GM12891 (cell line): ENCODE measurements around the gene DDIT4L.

ENCODE experiments used
- DNase-seq: peaks from one replicate; pipeline ENCODE4 v3.0.0; 2011; ENCODE audit warnings: low spot score; ENCODE audit not compliant: insufficient read length
- FAIRE-seq: peaks from 2 replicates; lab custom pipeline; 2011; peaks lifted over from hg19 to GRCh38; lab: Jason Lieb, UNC
- PAX5 ChIP-seq: IDR thresholded peaks from 2 replicates; pipeline ENCODE4 v1.6.1; 2011; ENCODE audit warnings: low read length, moderate library complexity, mild to moderate bottlenecking; ENCODE audit not compliant: insufficient read depth, severe bottlenecking
- POLR2A ChIP-seq: IDR thresholded peaks from 2 replicates; pipeline ENCODE4 v1.6.1; 2011; ENCODE audit warnings: low read depth, low read length, control low read depth
- POLR2AphosphoS5 ChIP-seq: IDR thresholded peaks from 2 replicates; pipeline ENCODE4 v1.6.1; 2011; ENCODE audit warnings: low read depth, low read length, control low read depth
- POU2F2 ChIP-seq: IDR thresholded peaks from 2 replicates; pipeline ENCODE4 v1.6.1; 2011; ENCODE audit warnings: low read depth, mild to moderate bottlenecking, control low read depth, low read length, moderate library complexity
- SPI1 ChIP-seq: IDR thresholded peaks from 2 replicates; pipeline ENCODE4 v1.6.1; 2011; ENCODE audit warnings: low read depth, low read length, control low read depth
- TAF1 ChIP-seq: IDR thresholded peaks from 2 replicates; pipeline ENCODE4 v1.6.1; 2011; ENCODE audit warnings: low read depth, low read length, control low read depth

DDIT4L gene

GRCh38 chr4:100169491-100170485 lies 20.5 kb downstream of the DDIT4L start:
- FAIRE-seq (no peak), DNase-seq (no peak)
- TF ChIP-seq TAF1 (no peak), POU2F2 (no peak), SPI1 (no peak), POLR2AphosphoS5 (no peak), POLR2A (no peak), PAX5 (no peak)

GRCh38 chr4:100168521-100168920 lies 21.7 kb downstream of the DDIT4L start:
- DNase-seq (no peak), FAIRE-seq (no peak)
- TF ChIP-seq POU2F2 (no peak), SPI1 (no peak), PAX5 (no peak), POLR2AphosphoS5 (no peak), POLR2A (no peak), TAF1 (no peak)

GRCh38 chr4:100166297-100167039 lies 23.8 kb downstream of the DDIT4L start:
- TF ChIP-seq PAX5 (no peak), POLR2A (no peak), SPI1 (no peak), POU2F2 (no peak), TAF1 (no peak), POLR2AphosphoS5 (no peak)
- FAIRE-seq, result no peak
- no peak for DNase-seq

- DNase-seq (no peak), FAIRE-seq (no peak)
- TF ChIP-seq TAF1, result no peak
Observed at GRCh38 chr4:100165809-100166208, 24.5 kb downstream of the DDIT4L start.

- no peak for DNase-seq
- no peak for FAIRE-seq
- TF ChIP-seq SPI1, result no peak
- TF ChIP-seq TAF1, result no peak
- no peak for TF ChIP-seq POLR2A
Observed at GRCh38 chr4:100164808-100165760, 25.2 kb downstream of the DDIT4L start.

- TF ChIP-seq POLR2A, result no peak
- no peak for TF ChIP-seq POU2F2
- no peak for TF ChIP-seq POLR2AphosphoS5
- TF ChIP-seq PAX5, result no peak
- no peak for TF ChIP-seq TAF1
- TF ChIP-seq SPI1, result peak; percentile 78
- no peak for DNase-seq
- FAIRE-seq, result no peak
Observed at GRCh38 chr4:100162027-100162685, 28.1 kb downstream of the DDIT4L start.

GRCh38 chr4:100149190-100149589 lies 41.1 kb downstream of the DDIT4L start:
- FAIRE-seq, result no peak
- TF ChIP-seq POU2F2 (no peak), POLR2A (no peak), SPI1 (no peak), POLR2AphosphoS5 (no peak), PAX5 (no peak), TAF1 (no peak)
- no peak for DNase-seq

- FAIRE-seq (no peak), DNase-seq (no peak)
- no peak for TF ChIP-seq POLR2AphosphoS5
- TF ChIP-seq PAX5, result no peak
- TF ChIP-seq TAF1, result no peak
- no peak for TF ChIP-seq SPI1
- TF ChIP-seq POLR2A, result no peak
- TF ChIP-seq POU2F2, result no peak
Observed at GRCh38 chr4:100147684-100148083, 42.6 kb downstream of the DDIT4L start.

GRCh38 chr4:100147198-100147597 lies 43.1 kb downstream of the DDIT4L start:
- FAIRE-seq (no peak), DNase-seq (no peak)
- TF ChIP-seq POLR2AphosphoS5 (no peak), POLR2A (no peak), SPI1 (no peak), PAX5 (no peak), TAF1 (no peak), POU2F2 (no peak)
